Gastrocnemius medialis (tissue), 4 donors: ENCODE results near the gene ANXA1.

ENCODE experiments used
- POLR2A ChIP-seq, 2 donors: fragments of 450-650 bp; IDR thresholded peaks; one replicate each; pipeline ENCODE4 v1.6.1; 2017; ENCODE audit warnings: antibody characterized with exemption in 2 of 2, mild to moderate bottlenecking in 2 of 2, moderate library complexity in 2 of 2
- TF ChIP-seq, protein P1 (sequence below), 5 experiments: fragments of 450-650 bp in 3 of 5; fragments of 200-600 bp in 2 of 5; sonication (generic) in 2 of 5; IDR thresholded peaks in 4 of 5; conservative IDR thresholded peaks in 1 of 5; 1 replicate in 4 of 5; 2 replicates in 1 of 5; pipeline ENCODE4 v1.5.1; 2016 to 2019; ENCODE audit warnings: antibody characterized with exemption in 5 of 5, mild to moderate bottlenecking in 3 of 5, moderate library complexity in 3 of 5

GRCh38 chr9:73194284-73194683 lies 42.6 kb downstream of the ANXA1 start:
- TF ChIP-seq, protein P1, sequence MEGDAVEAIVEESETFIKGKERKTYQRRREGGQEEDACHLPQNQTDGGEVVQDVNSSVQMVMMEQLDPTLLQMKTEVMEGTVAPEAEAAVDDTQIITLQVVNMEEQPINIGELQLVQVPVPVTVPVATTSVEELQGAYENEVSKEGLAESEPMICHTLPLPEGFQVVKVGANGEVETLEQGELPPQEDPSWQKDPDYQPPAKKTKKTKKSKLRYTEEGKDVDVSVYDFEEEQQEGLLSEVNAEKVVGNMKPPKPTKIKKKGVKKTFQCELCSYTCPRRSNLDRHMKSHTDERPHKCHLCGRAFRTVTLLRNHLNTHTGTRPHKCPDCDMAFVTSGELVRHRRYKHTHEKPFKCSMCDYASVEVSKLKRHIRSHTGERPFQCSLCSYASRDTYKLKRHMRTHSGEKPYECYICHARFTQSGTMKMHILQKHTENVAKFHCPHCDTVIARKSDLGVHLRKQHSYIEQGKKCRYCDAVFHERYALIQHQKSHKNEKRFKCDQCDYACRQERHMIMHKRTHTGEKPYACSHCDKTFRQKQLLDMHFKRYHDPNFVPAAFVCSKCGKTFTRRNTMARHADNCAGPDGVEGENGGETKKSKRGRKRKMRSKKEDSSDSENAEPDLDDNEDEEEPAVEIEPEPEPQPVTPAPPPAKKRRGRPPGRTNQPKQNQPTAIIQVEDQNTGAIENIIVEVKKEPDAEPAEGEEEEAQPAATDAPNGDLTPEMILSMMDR (IDR thresholded peaks at IDR 0.05 in 4 of 5, conservative IDR thresholded peaks at IDR 0.05 in 1 of 5) = no peak
- no peak for TF ChIP-seq POLR2A (IDR thresholded peaks at IDR 0.05)
